NCI-H2029 treated with DMSO at 0.1 percent for 48 hours (cell line): ENCODE measurements around the gene THUMPD3.

Experiments used
- DNase-seq: peaks from one replicate; lab custom pipeline; 2025; lab: John Stamatoyannopoulos, UW

Gene THUMPD3

GRCh38 chr3:9397332-9397905 lies 34.6 kb downstream of the THUMPD3 start, which contains the start of gene SETD5:
Gene SETD5 (plus strand): TSS chr3:9397615. CDS start chr3:9428939, 31,324 bp downstream.
- peak; percentile 81 for DNase-seq

GRCh38 chr3:9397906-9398699 lies 35.2 kb downstream of the THUMPD3 start:
- DNase-seq, result peak; percentile 81

GRCh38 chr3:9398700-9399336 lies 36.0 kb downstream of the THUMPD3 start:
- DNase-seq, result peak; percentile 81

- DNase-seq, result peak; percentile 69
These were observed 36.5 kb downstream of the THUMPD3 start for GRCh38 chr3:9399337-9399703.

GRCh38 chr3:9399746-9400145 lies 36.9 kb downstream of the THUMPD3 start:
- peak; percentile 93 for DNase-seq

- DNase-seq, result no peak
These were observed 37.8 kb downstream of the THUMPD3 start for GRCh38 chr3:9400616-9401015.

- no peak for DNase-seq
These were observed 39.1 kb downstream of the THUMPD3 start for GRCh38 chr3:9401986-9402385.

GRCh38 chr3:9402410-9403228 lies 39.8 kb downstream of the THUMPD3 start:
- DNase-seq, result peak; percentile 79

GRCh38 chr3:9403463-9403862 lies 40.6 kb downstream of the THUMPD3 start:
- DNase-seq, result peak; percentile 14

- no peak for DNase-seq
These were observed 41.8 kb downstream of the THUMPD3 start for GRCh38 chr3:9404680-9405079.

GRCh38 chr3:9405756-9406155 lies 42.9 kb downstream of the THUMPD3 start:
- no peak for DNase-seq

- no peak for DNase-seq
These were observed 44.2 kb downstream of the THUMPD3 start for GRCh38 chr3:9406856-9407626.

GRCh38 chr3:9408061-9408460 lies 45.2 kb downstream of the THUMPD3 start:
- DNase-seq, result no peak

GRCh38 chr3:9408546-9408945 lies 45.7 kb downstream of the THUMPD3 start:
- no peak for DNase-seq

- no peak for DNase-seq
These were observed 47.4 kb downstream of the THUMPD3 start for GRCh38 chr3:9409981-9410854.

GRCh38 chr3:9411302-9411701 lies 48.4 kb downstream of the THUMPD3 start:
- DNase-seq, result no peak

GRCh38 chr3:9412293-9412692 lies 49.4 kb downstream of the THUMPD3 start:
- no peak for DNase-seq

- no peak for DNase-seq
These were observed 52.0 kb downstream of the THUMPD3 start for GRCh38 chr3:9414826-9415225.

GRCh38 chr3:9415485-9416138 lies 52.8 kb downstream of the THUMPD3 start:
- DNase-seq, result no peak
